IMR-90 (cell line): Measurements from ENCODE around the gene TMTC1. TPM values are rescaled to one million over a fixed set of nuclear protein-coding genes. Genes with fewer than 3 reads are reported as not detected.
A peak's percentile ranks its signal among the peaks of the same experiment; 100 is the strongest.

Source experiments
- ATAC-seq: fragments of 200-7000 bp; cut with Tn5 transposase; 2 replicates; pipeline ENCODE4 v1.9.1; 2020; ENCODE audit warnings: low read depth, mild to moderate bottlenecking, moderate library complexity
- BruUV-seq: library from RNA; stranded (reverse); fragments of 400-500 nt; replicated peaks from 2 replicates; lab custom pipeline; 2021; lab: Mats Ljungman, UMichigan
- CTCF ChIA-PET: fragments of 300-600 bp; formaldehyde crosslinking; extraction: SDS; loops from one replicate; lab custom pipeline; 2021; ENCODE audit warnings: antibody characterized with exemption; lab: Yijun Ruan, JAX
- POLR2A ChIA-PET: fragments of 300-600 bp; sonication (Branson Sonifier 250); formaldehyde crosslinking; loops from one replicate; lab custom pipeline; 2022; ENCODE audit warnings: antibody characterized with exemption; ENCODE audit not compliant: unreplicated experiment; lab: Charles Lee
- DNase-seq: peaks from one replicate; pipeline ENCODE4 v3.0.0; 2013
- H2AFZ ChIP-seq: replicated peaks from 2 replicates; pipeline ENCODE3; 2013; ENCODE audit warnings: low read length, mild to moderate bottlenecking; ENCODE audit not compliant: poor library complexity
- H2AK5ac ChIP-seq: 2 replicates; pipeline ENCODE4 v1.6.1; 2013; ENCODE audit warnings: low read depth, low read length, inconsistent platforms
- H2AK9ac ChIP-seq: replicated peaks from 2 replicates; pipeline ENCODE3; 2013; ENCODE audit warnings: mild to moderate bottlenecking, low read depth, low read length, moderate library complexity; ENCODE audit not compliant: poor library complexity
- H2BK120ac ChIP-seq: 2 replicates; pipeline ENCODE4 v1.6.1; 2013; ENCODE audit warnings: low read depth, low read length, inconsistent platforms
- H2BK15ac ChIP-seq: 3 replicates; pipeline ENCODE4 v1.6.1; 2013; ENCODE audit warnings: low read depth, low read length, inconsistent platforms
- H2BK20ac ChIP-seq: 2 replicates; pipeline ENCODE4 v1.6.1; 2013; ENCODE audit warnings: low read depth, mild to moderate bottlenecking, inconsistent platforms, low read length, moderate library complexity
- H2BK5ac ChIP-seq: 2 replicates; pipeline ENCODE4 v1.6.1; 2013; ENCODE audit warnings: mild to moderate bottlenecking, low read depth, low read length, inconsistent platforms; ENCODE audit not compliant: poor library complexity, severe bottlenecking
- H3K14ac ChIP-seq: replicated peaks from 2 replicates; pipeline ENCODE4 v1.6.1; 2013; ENCODE audit warnings: low read depth, low read length, inconsistent platforms
- H3K18ac ChIP-seq: 2 replicates; pipeline ENCODE4 v1.6.1; 2013; ENCODE audit warnings: low read depth, low read length, control low read depth
- H3K23ac ChIP-seq: 2 replicates; pipeline ENCODE4 v1.6.1; 2013; ENCODE audit warnings: low read depth, low read length, inconsistent platforms
- H3K27ac ChIP-seq: 2 replicates; pipeline ENCODE4 v1.5.1; 2013; ENCODE audit warnings: mild to moderate bottlenecking, control low read depth, low read length; ENCODE audit not compliant: insufficient read depth
- H3K27me3 ChIP-seq: 2 replicates; pipeline ENCODE4 v1.6.1; 2013; ENCODE audit warnings: low read length; ENCODE audit not compliant: control insufficient read depth, insufficient read depth
- H3K36me3 ChIP-seq: 2 replicates; pipeline ENCODE4 v1.6.1; 2013; ENCODE audit warnings: low read length, mixed read lengths; ENCODE audit not compliant: control insufficient read depth, insufficient read depth
- H3K4ac ChIP-seq: 2 replicates; pipeline ENCODE4 v1.6.1; 2013; ENCODE audit warnings: low read depth, low read length, inconsistent platforms
- H3K4me1 ChIP-seq: 2 replicates; pipeline ENCODE4 v1.6.1; 2013; ENCODE audit warnings: low read length, mixed read lengths; ENCODE audit not compliant: control insufficient read depth, insufficient read depth
- H3K4me2 ChIP-seq: 2 replicates; pipeline ENCODE4 v1.6.1; 2013; ENCODE audit warnings: low read depth, mild to moderate bottlenecking, control low read depth, low read length, moderate library complexity
- H3K4me3 ChIP-seq: 2 replicates; pipeline ENCODE4 v1.5.1; 2013; ENCODE audit warnings: low read depth, mild to moderate bottlenecking, control low read depth, low read length, moderate library complexity; ENCODE audit not compliant: insufficient read depth
- H3K56ac ChIP-seq: 2 replicates; pipeline ENCODE4 v1.6.1; 2013; ENCODE audit warnings: low read length, inconsistent platforms; ENCODE audit not compliant: insufficient read depth; ENCODE audit errors: extremely low read depth
- H3K79me1 ChIP-seq, 2 experiments: 2 replicates each; pipeline ENCODE4 v1.6.1; 2013; ENCODE audit warnings: low read length in 2 of 2, inconsistent platforms in 1 of 2, low read depth in 1 of 2
- H3K9ac ChIP-seq: 2 replicates; pipeline ENCODE4 v1.6.1; 2013; ENCODE audit warnings: low read depth, low read length, control low read depth
- H3K9me1 ChIP-seq: 2 replicates; pipeline ENCODE4 v1.6.1; 2013; ENCODE audit warnings: low read length, inconsistent platforms; ENCODE audit not compliant: insufficient read depth
- H3K9me3 ChIP-seq: 2 replicates; pipeline ENCODE4 v1.6.1; 2013; ENCODE audit warnings: low read length; ENCODE audit not compliant: control insufficient read depth, insufficient read depth
- H4K20me1 ChIP-seq: 2 replicates; pipeline ENCODE4 v1.6.1; 2013; ENCODE audit warnings: low read length, inconsistent platforms; ENCODE audit not compliant: insufficient read depth
- H4K5ac ChIP-seq: 2 replicates; pipeline ENCODE4 v1.6.1; 2013; ENCODE audit warnings: mild to moderate bottlenecking, low read depth, low read length, control low read depth
- H4K8ac ChIP-seq, 2 experiments: 2 replicates each; pipeline ENCODE4 v1.6.1; 2013; ENCODE audit warnings: low read depth in 2 of 2, low read length in 2 of 2, control low read depth in 1 of 2, inconsistent platforms in 1 of 2
- H4K91ac ChIP-seq: 2 replicates; pipeline ENCODE4 v1.6.1; 2013; ENCODE audit warnings: low read depth, low read length, inconsistent platforms; ENCODE audit not compliant: insufficient read depth
- BHLHE40 ChIP-seq: fragments of 150-350 bp; IDR thresholded peaks from 2 replicates; pipeline ENCODE4 v1.6.1; 2016; ENCODE audit warnings: mild to moderate bottlenecking, low read depth, low read length
- RCOR1 ChIP-seq: IDR thresholded peaks from 2 replicates; pipeline ENCODE4 v1.6.1; 2012; ENCODE audit warnings: mild to moderate bottlenecking, low read length, improper control_type of control experiment; ENCODE audit not compliant: insufficient replicate concordance
- SMC3 ChIP-seq: fragments of 150-350 bp; IDR thresholded peaks from 2 replicates; pipeline ENCODE4 v1.6.1; 2016; ENCODE audit warnings: low read depth, mild to moderate bottlenecking, antibody characterized with exemption, low read length, moderate library complexity
- WGBS, 2 experiments: methylation state at CpG; one replicate each; pipeline versions ENCODE4 v1.1.5 to v1.1.7; 2013; ENCODE audit warnings: missing lambda C conversion rate in 2 of 2; ENCODE audit not compliant: insufficient read length in 1 of 2; ENCODE audit errors: extremely low coverage in 2 of 2; 5-methylcytosine and 5-hydroxymethylcytosine counted together
- dilution Hi-C: fragments of 300-500 bp; cut with HindIII; formaldehyde crosslinking; loops from one replicate; pipeline ENCODE4 v1.14.3; 2018; ENCODE audit warnings: low sequenced_read_pairs; ENCODE audit not compliant: unreplicated experiment
- in situ Hi-C: fragments of 300-500 bp; cut with MboI; formaldehyde crosslinking; loops from 3 replicates; pipeline ENCODE4 v1.14.3; 2019; ENCODE audit warnings: low sequenced_read_pairs, inconsistent platforms, mixed read lengths
- intact Hi-C: fragments of 100-400 bp; cut with micrococcal nuclease; formaldehyde crosslinking; loops from 2 replicates; pipeline ENCODE4 v1.10.0; 2022
- polyA plus RNA-seq, 3 experiments: library from polyadenylated mRNA; depleted of rRNA; stranded (reverse); fragments of >200 nt; gene quantifications; 2 replicates each; pipeline ENCODE4 v1.2.3, GENCODE V29; 2012; ENCODE audit warnings: low replicate concordance in 1 of 3
- total RNA-seq: library from RNA; depleted of rRNA; stranded (reverse); fragments of >200 nt; gene quantifications from 2 replicates; pipeline ENCODE4 v1.2.3, GENCODE V29; 2012

TMTC1 gene
- total and polyA plus RNA-seq, 2 of the 4 experiments (the other 2 are of a cell fraction), result 12.5 to 36.4 TPM

GRCh38 chr12:29750131-29750927 lies 33.4 kb downstream of the TMTC1 start:
- no peak overlapping the region for H3K27ac ChIP-seq
- H4K20me1 ChIP-seq, result no peaks in the 10 kb centered on the region
- DNase-seq (peak; percentile 50), ATAC-seq (no peak; the same call in 1 of the 2 replicates)
- peak overlapping the region; percentile 36 for H4K91ac ChIP-seq
- peak overlapping the region; percentile 8 for H2BK5ac ChIP-seq
- no TSS peak for BruUV-seq
- no peak overlapping the region for H3K23ac ChIP-seq
- no peak overlapping the region for H3K9ac ChIP-seq
- in situ Hi-C loops (no loop called here), intact Hi-C loops (no loop called here), dilution Hi-C loops (no loop called here)
- no peak overlapping the region for H2AK5ac ChIP-seq
- ChIA-PET POLR2A (no interaction called here), CTCF (no interaction called here)
- H3K9me1 ChIP-seq, result peaks cover 10% of the 10 kb centered on the region
- no peak overlapping the region for H3K14ac ChIP-seq
- H2BK120ac ChIP-seq, result no peak overlapping the region; the same call in 1 of the 2 replicates
- H2AFZ ChIP-seq, result no peak overlapping the region
- peak overlapping the region; percentile 7; the same call in 1 of the 2 replicates for H3K4me2 ChIP-seq
- H2BK20ac ChIP-seq, result 0 out of 2 replicates have a peak overlapping the region, but pooled peaks have one; percentile 10
- H3K4ac ChIP-seq, result peak overlapping the region; percentile 52
- WGBS, 2 experiments, result no CpG with 5 or more reads among the region's 1 CpG
- no peak overlapping the region for H4K5ac ChIP-seq
- no peak overlapping the region; a peak in 2 of 4 replicates for H4K8ac ChIP-seq
- peaks cover 42% of the 10 kb centered on the region for H3K36me3 ChIP-seq
- H3K9me3 ChIP-seq, result no peaks in the 10 kb centered on the region
- peak overlapping the region; percentile 39 for H2AK9ac ChIP-seq
- H3K56ac ChIP-seq, result no peak overlapping the region
- TF ChIP-seq BHLHE40, result no peak
- no peak for TF ChIP-seq RCOR1
- TF ChIP-seq SMC3, result no peak
- no peak overlapping the region; the same call in 1 of the 3 replicates for H2BK15ac ChIP-seq
- 0 out of 2 replicates have a peak overlapping the region, but pooled peaks have one; percentile 20 for H3K18ac ChIP-seq
- no peaks in the 10 kb centered on the region for H3K27me3 ChIP-seq
- peaks cover 4 to 10% of the 10 kb centered on the region in 2 experiments; a peak in 2 of 4 replicates for H3K79me1 ChIP-seq
- no peak overlapping the region for H3K4me3 ChIP-seq
- H3K4me1 ChIP-seq, result peaks cover 13% of the 10 kb centered on the region
